Measurements from ENCODE around the gene KDM6A.
"Not testable (repeated sequence)": the region's sequence is repeated elsewhere in the genome, so short reads cannot be mapped to it uniquely, and the experiment has no call there.

Gene KDM6A

DNA sequence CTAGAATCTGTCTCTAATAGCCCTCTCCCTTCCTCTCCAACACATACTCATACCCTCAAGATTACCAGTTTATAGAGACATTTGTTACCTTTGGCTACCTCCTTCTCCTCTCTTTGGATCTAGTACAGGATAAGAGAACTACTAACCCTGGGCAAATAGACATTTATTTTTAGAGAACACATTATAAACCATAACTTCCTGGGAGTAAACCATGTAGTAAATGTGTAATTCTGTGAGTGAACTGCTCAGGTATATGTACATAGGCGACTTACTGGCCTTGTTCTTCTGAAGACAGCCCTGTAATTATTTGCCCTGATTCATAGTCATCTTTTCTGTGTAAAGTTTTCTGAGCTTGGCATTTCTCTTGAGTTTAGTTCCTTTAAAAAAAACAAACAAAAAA, 94.2 kb downstream of the KDM6A start:
- no peak for DNase-seq (ENCODE audit: low read depth)

DNA sequence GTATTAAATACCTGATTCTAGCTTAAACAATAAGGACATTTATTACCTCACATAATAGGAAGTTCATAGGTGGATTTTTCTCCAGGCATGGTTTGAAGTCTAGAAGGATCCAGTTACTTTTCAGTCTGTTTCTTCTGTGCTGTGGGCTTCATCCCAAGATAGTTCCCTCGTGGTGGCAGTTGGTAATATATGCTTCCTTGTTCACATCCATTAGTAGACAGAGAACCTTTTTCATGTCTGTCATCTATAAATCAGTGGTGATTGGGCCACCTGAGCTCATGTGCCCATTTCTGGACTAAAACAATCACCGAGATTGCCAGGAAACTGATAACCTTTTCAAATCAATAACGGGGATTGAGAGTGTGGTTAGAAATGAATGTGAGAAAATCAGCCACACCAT, 97.7 kb downstream of the KDM6A start:
- no peak for DNase-seq (ENCODE audit: low read depth)

DNA sequence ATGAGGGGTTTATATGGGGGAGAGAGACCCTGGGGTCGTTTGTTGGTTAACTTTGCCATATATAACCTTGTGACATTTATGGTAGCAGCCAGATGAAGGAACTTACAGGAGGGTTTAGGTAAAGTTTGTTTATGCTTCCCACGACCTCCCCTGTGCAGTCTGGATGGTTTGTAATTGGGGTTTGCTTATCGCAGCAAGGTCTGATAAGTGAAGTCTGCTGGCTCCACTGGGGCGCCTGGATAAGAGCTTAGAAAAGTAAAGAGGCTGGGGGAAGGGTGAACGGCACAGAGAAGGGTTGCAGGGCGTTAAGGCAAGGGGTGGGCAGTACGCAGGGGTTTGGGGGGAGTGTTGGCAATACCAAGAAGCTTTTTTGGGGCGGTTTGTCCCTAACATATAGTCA, 98.7 kb downstream of the KDM6A start:
- no peak for DNase-seq (ENCODE audit: low read depth)

DNA sequence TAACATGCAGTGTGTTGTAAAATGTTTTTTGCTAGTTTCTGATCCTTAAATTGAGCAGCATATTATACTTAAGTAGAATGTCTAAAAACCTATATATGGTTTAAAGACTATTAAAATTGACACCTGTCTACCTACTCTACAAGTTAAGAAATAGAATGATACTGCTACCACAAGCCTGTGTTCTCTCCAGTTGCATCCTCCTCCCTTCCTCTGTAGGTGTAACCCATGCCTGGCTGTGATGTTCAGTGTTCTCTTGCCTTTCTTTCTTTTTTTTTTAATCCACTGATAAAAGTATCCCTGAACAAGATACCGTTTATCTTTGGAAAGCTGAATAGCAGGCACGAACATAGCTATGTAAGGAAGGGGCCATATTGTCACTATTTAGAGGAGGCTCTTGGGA, 99.1 kb downstream of the KDM6A start:
- DNase-seq (ENCODE audit: low read depth), result no peak

GRCh38 chrX:44973420-44973932, 100.5 kb downstream of the KDM6A start:
- no peak for DNase-seq (ENCODE audit: low read depth)

- DNase-seq (ENCODE audit: low read depth), result no peak
Observed at GRCh38 chrX:44974451-44974850, 101.5 kb downstream of the KDM6A start.

GRCh38 chrX:44975666-44976263, 102.8 kb downstream of the KDM6A start:
- no peak for DNase-seq (ENCODE audit: low read depth)

DNA sequence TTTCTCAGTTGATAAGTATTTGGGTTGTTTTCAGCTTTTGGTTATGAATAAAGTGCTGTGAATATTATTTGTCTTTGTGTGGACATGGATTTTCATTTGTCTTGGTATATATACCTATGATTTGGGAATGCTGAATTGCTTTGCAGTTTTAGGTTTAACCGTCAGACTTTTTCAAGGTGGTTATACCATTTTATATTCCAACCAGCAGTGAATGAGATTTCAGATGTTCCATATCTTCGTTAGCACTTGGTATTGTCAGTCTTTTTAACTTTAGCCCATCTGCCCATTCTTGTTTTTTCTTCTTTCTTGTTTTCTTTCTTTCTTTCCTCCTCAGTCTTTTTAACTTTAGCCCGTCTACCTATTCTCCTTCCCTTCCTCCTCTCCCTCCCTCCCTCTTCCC, 106.0 kb downstream of the KDM6A start:
- DNase-seq (ENCODE audit: low read depth), result no peak

DNA sequence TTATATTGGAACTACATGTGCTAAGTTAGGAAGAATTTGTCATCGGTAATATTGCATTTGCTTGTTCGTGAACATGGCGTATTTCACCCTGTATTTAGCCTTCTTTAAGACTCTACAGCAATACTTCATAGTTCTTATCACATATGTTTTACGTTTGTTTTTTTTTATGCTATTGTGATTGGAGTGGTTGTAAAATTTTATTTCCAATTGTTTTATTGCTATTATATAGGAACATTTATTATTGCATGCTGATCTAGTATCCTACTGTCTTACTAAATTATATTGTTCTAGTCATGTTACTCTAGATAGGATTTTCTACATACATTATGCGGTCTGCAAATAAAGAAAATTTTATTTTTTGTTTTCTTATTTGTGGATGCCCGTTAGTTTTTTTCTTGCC, 107.4 kb downstream of the KDM6A start:
- DNase-seq (ENCODE audit: low read depth), result no peak

GRCh38 chrX:44980883-44981282, 107.9 kb downstream of the KDM6A start:
- no peak for DNase-seq (ENCODE audit: low read depth)

- no peak for DNase-seq (ENCODE audit: low read depth)
Observed at GRCh38 chrX:44989995-44990770, 117.2 kb downstream of the KDM6A start.

GRCh38 chrX:44992775-44993174, 119.8 kb downstream of the KDM6A start:
- no peak for DNase-seq (ENCODE audit: low read depth)

DNA sequence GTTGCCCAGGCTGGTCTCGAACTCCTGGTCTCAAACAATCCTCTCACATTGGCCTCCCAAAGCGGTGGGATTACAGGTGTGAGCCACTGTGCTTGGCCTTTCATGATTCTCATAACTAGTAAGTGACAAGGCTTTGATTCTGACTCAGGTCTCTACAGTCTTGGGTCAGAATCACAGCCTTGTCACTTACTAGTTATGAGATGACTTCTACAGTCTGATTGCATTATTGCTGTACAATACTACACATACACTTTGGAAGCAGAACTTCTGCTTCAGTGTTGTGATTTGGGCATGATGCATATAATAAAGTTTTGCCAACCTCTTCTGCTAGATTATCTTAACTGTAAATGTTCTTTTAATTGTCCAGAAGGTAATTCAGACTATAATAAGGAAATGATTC, 123.3 kb downstream of the KDM6A start:
- no peak for DNase-seq (ENCODE audit: low read depth)

DNA sequence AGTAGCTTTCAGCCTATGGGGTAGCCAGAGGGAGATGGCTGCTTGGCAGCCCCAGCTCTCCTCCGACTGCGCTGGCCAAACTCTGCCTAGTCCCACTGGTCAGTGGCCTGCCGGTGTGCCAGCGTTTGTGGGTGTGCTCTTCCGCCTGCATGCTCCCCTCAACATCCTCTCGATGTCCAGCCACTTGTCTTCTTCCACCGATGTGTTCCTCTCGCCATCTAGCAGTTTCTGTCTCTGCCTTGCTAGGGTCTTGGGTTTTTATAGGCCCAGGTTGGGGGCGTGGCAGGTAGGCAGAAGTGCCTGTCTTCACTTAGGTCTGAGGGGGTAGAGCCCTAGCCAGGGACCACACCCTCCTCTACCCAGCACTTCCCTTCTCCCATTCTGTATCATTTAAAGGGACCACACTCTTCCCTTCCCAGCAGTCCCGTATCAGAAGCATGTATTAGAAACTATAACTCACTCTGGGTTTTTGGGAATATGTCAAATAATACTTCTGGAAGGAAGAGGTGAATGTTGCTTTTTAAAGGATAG, 124.4 kb downstream of the KDM6A start:
- no peak for DNase-seq (ENCODE audit: low read depth)

DNA sequence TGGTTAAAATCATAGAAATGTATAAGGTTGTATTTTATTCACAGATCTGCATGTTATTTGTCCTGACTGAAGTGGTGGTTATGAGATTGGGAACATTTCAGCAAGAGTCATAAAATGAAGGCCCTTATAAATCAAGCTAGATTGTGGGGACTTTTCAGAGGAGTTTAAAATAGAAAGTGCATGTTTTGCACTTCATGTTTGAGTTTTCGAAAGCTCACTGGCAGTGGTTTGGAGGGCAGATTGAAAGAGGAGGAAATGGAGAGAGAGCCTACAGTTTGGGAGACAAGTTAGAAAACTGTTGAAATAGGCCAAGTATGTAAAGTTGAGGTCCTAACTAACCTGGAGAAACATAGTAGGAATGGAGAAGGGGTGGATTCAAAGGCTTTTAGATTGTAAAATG, 124.9 kb downstream of the KDM6A start:
- DNase-seq (ENCODE audit: low read depth), result no peak

DNA sequence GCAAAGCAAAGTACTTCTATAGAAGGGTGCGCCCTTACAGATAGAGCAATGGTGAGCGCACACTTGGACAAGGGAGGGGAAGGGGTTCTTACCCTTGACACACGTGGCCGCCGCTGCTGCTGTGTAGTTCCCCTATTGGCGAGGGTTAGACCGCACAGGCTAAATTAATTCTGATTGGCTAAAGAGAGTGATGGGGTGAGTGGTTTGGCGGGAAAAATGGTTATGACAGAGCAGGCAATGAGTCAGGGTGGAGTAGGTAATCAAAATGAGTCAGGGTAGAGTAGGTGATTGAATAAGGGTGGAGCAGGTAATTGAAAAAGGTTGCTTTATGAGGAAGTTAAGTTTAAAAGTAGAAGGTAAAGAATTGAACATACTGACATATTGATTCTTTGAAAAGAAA, 126.2 kb downstream of the KDM6A start:
- DNase-seq (ENCODE audit: low read depth), result not testable (repeated sequence)

GRCh38 chrX:44999872-45000271, 126.9 kb downstream of the KDM6A start:
- not testable (repeated sequence) for DNase-seq (ENCODE audit: low read depth)

DNA sequence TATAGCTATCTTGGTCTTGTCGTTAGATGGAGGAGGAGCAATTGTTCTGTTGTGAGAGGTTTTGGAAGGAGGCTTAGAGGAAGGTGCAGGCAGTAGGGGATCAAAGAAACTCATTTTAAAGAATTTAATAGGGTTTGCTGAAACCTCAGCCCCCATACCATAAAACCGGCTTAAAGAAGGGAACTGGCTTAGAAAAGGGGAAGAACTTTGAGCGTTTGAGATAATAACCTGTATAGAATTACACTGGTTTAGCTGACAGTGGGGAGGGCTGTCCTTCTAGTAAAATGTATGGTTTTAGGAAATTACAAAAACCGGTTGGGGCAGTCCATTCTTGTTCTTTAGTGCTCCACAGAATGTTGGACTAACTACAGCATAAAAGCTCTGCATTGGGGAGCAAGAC, 128.1 kb downstream of the KDM6A start:
- DNase-seq (ENCODE audit: low read depth), result no peak

- no peak for DNase-seq (ENCODE audit: low read depth)
Observed at GRCh38 chrX:45003085-45003484, 130.1 kb downstream of the KDM6A start.

GRCh38 chrX:45006002-45006800, 133.2 kb downstream of the KDM6A start:
- DNase-seq (ENCODE audit: low read depth), result no peak

GRCh38 chrX:45007598-45007997, 134.6 kb downstream of the KDM6A start:
- DNase-seq (ENCODE audit: low read depth), result no peak

DNA sequence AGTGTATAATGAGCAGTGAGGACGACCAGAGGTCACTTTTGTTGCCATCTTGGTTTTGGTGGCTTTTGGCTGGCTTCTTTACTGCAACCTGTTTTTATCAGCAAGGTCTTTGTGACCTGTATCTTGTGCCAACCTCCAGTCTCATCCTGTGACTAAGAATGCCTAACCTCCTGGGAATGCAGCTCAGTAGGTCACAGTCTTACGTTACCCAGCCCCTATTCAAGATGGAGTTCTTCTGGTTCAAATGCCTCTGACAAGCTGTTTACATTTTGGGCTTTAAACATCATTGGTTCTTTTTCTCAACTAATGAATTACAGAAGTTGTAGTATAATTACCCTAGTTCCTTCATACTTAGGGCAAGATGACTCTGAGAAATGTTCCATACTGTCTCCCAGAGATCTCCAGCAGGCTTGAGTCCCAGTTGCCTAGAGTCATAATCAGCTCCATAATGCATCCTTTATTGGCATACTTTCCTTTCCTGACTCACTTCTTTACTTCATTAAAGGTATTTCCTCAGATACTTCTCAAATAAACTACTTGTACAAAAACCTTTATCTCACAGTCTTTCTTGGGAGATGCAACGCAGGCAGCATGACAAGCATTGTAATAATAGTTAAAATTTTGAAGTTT, 136.5 kb downstream of the KDM6A start:
- DNase-seq (ENCODE audit: low read depth), result no peak
